ENCODE data around the gene C2orf72.

Gene C2orf72

GRCh38 chr2:231052494-231053451 lies 15.4 kb downstream of the C2orf72 start:
- Histone ChIP-seq H3K9ac (ENCODE audit: low read length) (peak overlapping the region; percentile 39; the same call in 1 of the 2 replicates), H3K4me3 (ENCODE audit: low read length) (peak overlapping the region; percentile 82)

GRCh38 chr2:231053846-231054245 lies 16.5 kb downstream of the C2orf72 start:
- H3K9me2 ChIP-seq (replicated peaks; ENCODE audit: insufficient read depth, low read length) = no peaks in the 10 kb centered on the region
- H4K20me1 ChIP-seq (ENCODE audit: insufficient read depth, low read length) = no peaks in the 10 kb centered on the region; the same call in 1 of the 2 replicates
- H3K9me3 ChIP-seq (replicated peaks; ENCODE audit: insufficient read depth, low read length) = no peaks in the 10 kb centered on the region
- H3K9ac ChIP-seq (ENCODE audit: low read length) = no peak overlapping the region
- no peak overlapping the region for H3K4me3 ChIP-seq (ENCODE audit: low read length)
- H3K27me3 ChIP-seq (replicated peaks; ENCODE audit: insufficient read depth, low read length) = peaks cover 12% of the 10 kb centered on the region
- no peak for DNase-seq
- no peaks in the 10 kb centered on the region; the same call in 1 of the 2 replicates for H3K36me3 ChIP-seq (replicated peaks; ENCODE audit: insufficient read depth, low read length)
- peaks cover 15% of the 10 kb centered on the region; the same call in 1 of the 2 replicates for H3K4me1 ChIP-seq (ENCODE audit: low read length)
- no peaks in the 10 kb centered on the region for H3F3A ChIP-seq (ENCODE audit: insufficient read depth, low read length)
- H2AFZ ChIP-seq (ENCODE audit: low read length) = no peak overlapping the region
- TF ChIP-seq EZH2phosphoT487 (IDR thresholded peaks at IDR 0.05; ENCODE audit: low read length) (no peak), EZH2 (optimal IDR thresholded peaks at IDR 0.05; ENCODE audit: low read depth, low read length) (no peak), CTCF (IDR thresholded peaks at IDR 0.05; ENCODE audit: low read length) (no peak)
- no peak overlapping the region for H3K4me2 ChIP-seq (ENCODE audit: low read depth, low read length)
- H3K79me2 ChIP-seq (ENCODE audit: low read length) = peaks cover 22% of the 10 kb centered on the region
- no peak overlapping the region for H3K27ac ChIP-seq (ENCODE audit: low read length)

More at GRCh38 chr2:231052494-231053451, 15.4 kb downstream of the C2orf72 start:
- no peaks in the 10 kb centered on the region for H3K9me2 ChIP-seq (replicated peaks; ENCODE audit: insufficient read depth, low read length)
- H3K27me3 ChIP-seq (replicated peaks; ENCODE audit: insufficient read depth, low read length) = peaks cover 12% of the 10 kb centered on the region
- peak overlapping the region; percentile 99 for H3K4me2 ChIP-seq (ENCODE audit: low read depth, low read length)
- no peaks in the 10 kb centered on the region for H3F3A ChIP-seq (ENCODE audit: insufficient read depth, low read length)
- no peaks in the 10 kb centered on the region for H3K9me3 ChIP-seq (replicated peaks; ENCODE audit: insufficient read depth, low read length)
- H3K79me2 ChIP-seq (ENCODE audit: low read length) = peaks cover 11% of the 10 kb centered on the region
- no peak overlapping the region for H3K27ac ChIP-seq (ENCODE audit: low read length)
- no peak for TF ChIP-seq EZH2phosphoT487 (IDR thresholded peaks at IDR 0.05; ENCODE audit: low read length)
- TF ChIP-seq CTCF (IDR thresholded peaks at IDR 0.05; ENCODE audit: low read length) = peak; percentile 77
- no peaks in the 10 kb centered on the region for H3K36me3 ChIP-seq (replicated peaks; ENCODE audit: insufficient read depth, low read length)
- no peaks in the 10 kb centered on the region for H4K20me1 ChIP-seq (ENCODE audit: insufficient read depth, low read length)
- peak; percentile 86 for DNase-seq
- H3K4me1 ChIP-seq (ENCODE audit: low read length) = peaks cover 5% of the 10 kb centered on the region; the same call in 1 of the 2 replicates
- H2AFZ ChIP-seq (ENCODE audit: low read length) = peak overlapping the region; percentile 93

GRCh38 chr2:231056453-231057416 lies 19.4 kb downstream of the C2orf72 start, which contains the start of gene PSMD1:
Gene PSMD1 (plus strand): TSS chr2:231056867. CDS start chr2:231057026, 159 bp downstream.
- no peaks in the 10 kb centered on the region for H3K9me3 ChIP-seq (replicated peaks; ENCODE audit: insufficient read depth, low read length)
- H3K27ac ChIP-seq (ENCODE audit: low read length) = peak within 1 kb of the TSS; percentile 74; the same call in 1 of the 2 replicates
- H4K20me1 ChIP-seq (ENCODE audit: insufficient read depth, low read length) = peaks cover 12% of the 10 kb centered on the region
- peak; percentile 89 for DNase-seq
- no peaks in the 10 kb centered on the region for H3K9me2 ChIP-seq (replicated peaks; ENCODE audit: insufficient read depth, low read length)
- peak within 1 kb of the TSS; percentile 97 for H3K9ac ChIP-seq (ENCODE audit: low read length)
- H3K27me3 ChIP-seq (replicated peaks; ENCODE audit: insufficient read depth, low read length) = no peaks in the 10 kb centered on the region
- H3K36me3 ChIP-seq (replicated peaks; ENCODE audit: insufficient read depth, low read length) = no peaks in the 10 kb centered on the region; the same call in 1 of the 2 replicates
- peak within 1 kb of the TSS; percentile 89 for H3K4me2 ChIP-seq (ENCODE audit: low read depth, low read length)
- H3K4me3 ChIP-seq (ENCODE audit: low read length) = peak within 1 kb of the TSS; percentile 98
- TF ChIP-seq EZH2 (optimal IDR thresholded peaks at IDR 0.05; ENCODE audit: low read depth, low read length) (no peak), CTCF (IDR thresholded peaks at IDR 0.05; ENCODE audit: low read length) (peak; percentile 80), EZH2phosphoT487 (IDR thresholded peaks at IDR 0.05; ENCODE audit: low read length) (no peak)
- peaks cover 51% of the 10 kb centered on the region for H3K79me2 ChIP-seq (ENCODE audit: low read length)
- peak within 1 kb of the TSS; percentile 34 for H2AFZ ChIP-seq (ENCODE audit: low read length)
- no peaks in the 10 kb centered on the region for H3F3A ChIP-seq (ENCODE audit: insufficient read depth, low read length)
- peaks cover 27% of the 10 kb centered on the region; the same call in 1 of the 2 replicates for H3K4me1 ChIP-seq (ENCODE audit: low read length)
